Lower lobe of right lung (tissue), 2 donors: ENCODE results near the gene PAPPA. TPM values are rescaled to one million over a fixed set of nuclear protein-coding genes. Genes with fewer than 3 reads are reported as not detected.

Experiments used
- ATAC-seq, 2 donors: fragments of 200-7000 bp; cut with Tn5 transposase; one replicate each; pipeline ENCODE4 v1.9.1; 2020 to 2022; ENCODE audit warnings: mild to moderate bottlenecking in 2 of 2, moderate library complexity in 2 of 2
- DNase-seq: peaks from one replicate; pipeline ENCODE4 v3.0.0-alpha.2; 2020
- H3K27ac ChIP-seq: fragments of 200-600 bp; one replicate; pipeline ENCODE4 v1.8.0; 2022
- H3K27me3 ChIP-seq: fragments of 200-600 bp; one replicate; pipeline ENCODE4 v1.8.0; 2022; ENCODE audit warnings: low read depth
- H3K36me3 ChIP-seq: fragments of 200-600 bp; one replicate; pipeline ENCODE4 v1.8.0; 2022; ENCODE audit warnings: mild to moderate bottlenecking
- H3K4me1 ChIP-seq: fragments of 200-600 bp; one replicate; pipeline ENCODE4 v1.8.0; 2022
- H3K4me3 ChIP-seq: fragments of 200-600 bp; one replicate; pipeline ENCODE4 v1.8.0; 2022; ENCODE audit warnings: mild to moderate bottlenecking
- H3K9me3 ChIP-seq: fragments of 200-600 bp; one replicate; pipeline ENCODE4 v1.8.0; 2022
- CTCF ChIP-seq: fragments of 200-600 bp; IDR thresholded peaks from one replicate; pipeline ENCODE4 v1.8.0; 2022; ENCODE audit warnings: antibody characterized with exemption, mild to moderate bottlenecking
- intact Hi-C: fragments of 100-400 bp; cut with DNase I; formaldehyde crosslinking; loops from one replicate; pipeline ENCODE4 v1.11.0; 2022
- total RNA-seq: library from RNA; stranded (reverse); fragmentation: NEBNext Ultra II Directional; extraction: Animal tissue kit (Norgen Biotek cat#: 25700); gene quantifications from one replicate; pipeline ENCODE4 v1.2.1, GENCODE V29; 2021
- donor health status: DM: no; HTN: yes; CAD: no; lungs with severe emphysema.

PAPPA gene
- total RNA-seq, 1 donor from 2014 or later: 2.2 TPM

DNA sequence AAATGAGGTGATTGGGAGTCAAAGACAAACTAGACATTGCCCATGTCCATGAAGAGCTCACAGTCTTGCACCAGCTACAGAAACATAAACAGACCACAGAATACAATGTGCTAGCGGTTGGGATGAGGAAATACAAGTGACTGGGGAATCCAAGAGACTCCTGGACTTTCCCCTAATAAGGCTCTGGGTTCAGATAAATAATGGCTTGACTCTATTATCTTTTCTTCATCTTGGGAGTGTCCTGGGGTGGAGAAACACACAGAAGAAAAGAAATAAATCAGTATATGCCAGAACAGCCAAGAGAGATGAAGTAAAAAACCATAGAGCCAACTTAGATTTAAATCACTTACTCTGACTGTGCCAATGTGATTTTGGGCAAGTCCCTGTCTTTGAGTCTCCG, 227.8 kb downstream of the PAPPA start:
- TF ChIP-seq CTCF: no peak
- no peaks in the 10 kb centered on the region for H3K9me3 ChIP-seq
- H3K27ac ChIP-seq: no peak overlapping the region
- H3K36me3 ChIP-seq: no peaks in the 10 kb centered on the region
- DNase-seq: no peak
- intact Hi-C loops: no loop called here
- peaks cover 5% of the 10 kb centered on the region for H3K4me1 ChIP-seq
- no peaks in the 10 kb centered on the region for H3K27me3 ChIP-seq
- ATAC-seq: no peak
- no peak overlapping the region for H3K4me3 ChIP-seq

- H3K36me3 ChIP-seq: no peaks in the 10 kb centered on the region
- no peaks in the 10 kb centered on the region for H3K9me3 ChIP-seq
- no peaks in the 10 kb centered on the region for H3K27me3 ChIP-seq
- H3K27ac ChIP-seq: no peak overlapping the region
- TF ChIP-seq CTCF: no peak
- intact Hi-C loops: no loop called here
- no peak overlapping the region for H3K4me3 ChIP-seq
- no peak for DNase-seq
- no peak for ATAC-seq
- H3K4me1 ChIP-seq: peaks cover 5% of the 10 kb centered on the region
Observed at GRCh38 chr9:116382053-116382452, 228.5 kb downstream of the PAPPA start.

DNA sequence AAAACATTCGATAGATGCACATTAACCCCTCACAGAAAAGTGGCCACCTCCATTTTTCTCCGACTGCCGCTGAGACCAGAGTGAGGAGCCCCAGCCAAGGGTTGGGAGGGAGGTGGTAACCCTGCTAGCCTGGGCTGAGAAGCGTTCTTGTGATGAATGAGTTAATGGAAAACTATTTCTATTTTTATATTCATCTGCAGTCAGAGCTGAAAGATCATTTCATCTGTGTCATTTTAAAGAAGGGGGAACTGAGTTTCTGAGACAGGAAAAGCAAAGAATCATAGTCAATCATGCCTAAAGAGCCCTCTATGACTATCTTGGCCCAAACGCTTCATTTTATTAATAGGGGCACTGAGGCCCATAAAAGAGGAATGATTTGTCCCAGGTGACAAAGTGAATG, 229.5 kb downstream of the PAPPA start:
- ATAC-seq (no peak), DNase-seq (no peak)
- Histone ChIP-seq H3K4me1 (peaks cover 5% of the 10 kb centered on the region), H3K27me3 (no peaks in the 10 kb centered on the region), H3K4me3 (no peak overlapping the region), H3K36me3 (no peaks in the 10 kb centered on the region), H3K9me3 (no peaks in the 10 kb centered on the region), H3K27ac (no peak overlapping the region)
- intact Hi-C loops: no loop called here
- no peak for TF ChIP-seq CTCF

- ATAC-seq (no peak), DNase-seq (no peak)
- Histone ChIP-seq H3K27me3 (no peaks in the 10 kb centered on the region), H3K27ac (no peak overlapping the region), H3K4me3 (no peak overlapping the region), H3K9me3 (no peaks in the 10 kb centered on the region), H3K36me3 (no peaks in the 10 kb centered on the region), H3K4me1 (peaks cover 5% of the 10 kb centered on the region)
- no peak for TF ChIP-seq CTCF
- intact Hi-C loops: no loop called here
Observed at GRCh38 chr9:116383936-116384335, 230.3 kb downstream of the PAPPA start.

DNA sequence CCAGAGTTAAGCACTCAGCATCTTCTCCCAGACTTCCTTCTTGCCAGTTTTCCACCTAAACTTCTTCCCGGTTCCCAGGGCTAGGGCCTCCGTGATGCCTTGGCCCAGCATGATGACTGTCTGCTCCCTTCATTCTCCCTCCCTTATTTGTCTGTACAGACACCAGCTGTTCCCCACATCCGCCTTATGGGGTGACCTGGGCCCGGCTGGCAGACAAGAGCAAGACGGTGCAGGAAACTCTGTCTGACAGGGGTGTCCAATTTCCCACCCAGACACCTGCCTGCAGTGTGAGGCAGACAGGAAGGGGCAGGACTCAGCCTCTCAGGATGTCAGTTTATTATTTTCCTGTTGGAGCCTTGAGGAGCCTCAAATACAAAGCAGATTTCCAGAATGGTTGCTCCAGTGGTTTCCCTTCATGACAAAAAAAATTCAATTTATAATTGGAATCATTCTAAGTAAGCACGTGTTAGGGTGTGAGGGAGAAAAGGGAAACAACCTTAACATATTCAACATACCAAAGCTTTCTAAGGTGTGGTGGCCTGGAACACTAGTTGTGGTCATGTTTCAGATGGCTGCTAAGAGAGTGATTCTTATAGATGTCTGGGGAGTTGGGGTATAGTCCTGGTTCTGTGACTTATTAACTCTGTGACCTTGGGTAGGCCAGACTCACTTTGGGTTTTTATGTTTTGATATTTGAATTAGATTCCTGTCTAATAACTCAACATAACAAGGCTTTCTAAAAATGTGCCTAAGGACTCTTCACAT, 234.5 kb downstream of the PAPPA start:
- no peak overlapping the region for H3K4me3 ChIP-seq
- ATAC-seq (no peak), DNase-seq (no peak)
- TF ChIP-seq CTCF: no peak
- intact Hi-C loops: no loop called here
- H3K9me3 ChIP-seq: no peaks in the 10 kb centered on the region
- no peaks in the 10 kb centered on the region for H3K36me3 ChIP-seq
- no peaks in the 10 kb centered on the region for H3K27me3 ChIP-seq
- H3K27ac ChIP-seq: no peak overlapping the region
- peaks cover 5% of the 10 kb centered on the region for H3K4me1 ChIP-seq
